B cell (primary cell): Measurements from ENCODE around the gene ABLIM1. TPM values are rescaled to one million over a fixed set of nuclear protein-coding genes. Genes with fewer than 3 reads are reported as not detected.

Experiments
- ATAC-seq: fragments of 200-7000 bp; cut with Tn5 transposase; one replicate; pipeline ENCODE4 v1.10.0; 2021; ENCODE audit warnings: low read depth, mild to moderate bottlenecking, moderate number of reproducible peaks, moderate library complexity
- CTCF ChIA-PET: fragments of 350-600 bp; sonication (Branson Sonifier 250); formaldehyde crosslinking; loops from one replicate; lab custom pipeline; 2021; ENCODE audit warnings: antibody characterized with exemption, inconsistent platforms; lab: Charles Lee
- POLR2A ChIA-PET: fragments of 350-600 bp; sonication (Branson Sonifier 250); formaldehyde crosslinking; loops from one replicate; lab custom pipeline; 2021; ENCODE audit warnings: antibody characterized with exemption; lab: Charles Lee
- DNase-seq: peaks from one replicate; pipeline ENCODE4 v3.0.0; 2013
- H2AFZ ChIP-seq: 2 replicates; pipeline ENCODE4 v1.6.1; 2012; ENCODE audit warnings: mild to moderate bottlenecking, low read depth, low read length; ENCODE audit not compliant: insufficient read depth, poor library complexity, severe bottlenecking
- H3K27ac ChIP-seq, 2 donors: 1 replicate in 1 of 2; 2 replicates in 1 of 2; pipeline ENCODE4 v1.5.1; 2012 to 2013; ENCODE audit warnings: low read length in 2 of 2, mild to moderate bottlenecking in 2 of 2, moderate library complexity in 1 of 2
- H3K27me3 ChIP-seq, 4 experiments: fragments of 200-600 bp in 1 of 4; sonication (generic) in 1 of 4; replicated peaks in 1 of 4; 1 replicate in 2 of 4; 2 replicates in 2 of 4; pipeline versions ENCODE4 v1.6.1 to v1.7.0; 2013 to 2016; ENCODE audit warnings: low read length in 3 of 4, mild to moderate bottlenecking in 2 of 4, mixed read lengths in 1 of 4, moderate library complexity in 1 of 4; ENCODE audit not compliant: insufficient read depth in 4 of 4, control insufficient read depth in 3 of 4; ENCODE audit errors: control extremely low read depth in 1 of 4
- H3K36me3 ChIP-seq, 2 experiments: replicated peaks in 1 of 2; 1 replicate in 1 of 2; 2 replicates in 1 of 2; pipeline versions ENCODE4 v1.6.1 to v1.7.1; 2013; ENCODE audit warnings: low read length in 1 of 2; ENCODE audit not compliant: insufficient read depth in 2 of 2, control insufficient read depth in 1 of 2; ENCODE audit errors: control extremely low read depth in 1 of 2, extremely low read depth in 1 of 2
- H3K4me1 ChIP-seq, 2 donors: fragments of 200-600 bp in 1 of 2; sonication (generic) in 1 of 2; 1 replicate in 1 of 2; 2 replicates in 1 of 2; pipeline versions ENCODE4 v1.5.1 to v1.6.1; 2013 to 2017; ENCODE audit warnings: low read length in 2 of 2; ENCODE audit not compliant: control insufficient read depth in 2 of 2, insufficient read depth in 2 of 2
- H3K4me2 ChIP-seq: replicated peaks from 2 replicates; pipeline ENCODE3; 2012; ENCODE audit warnings: mild to moderate bottlenecking, low read depth, low read length; ENCODE audit not compliant: poor library complexity, severe bottlenecking
- H3K4me3 ChIP-seq, 5 experiments: fragments of 200-600 bp in 1 of 5; sonication (generic) in 1 of 5; 1 replicate in 3 of 5; 2 replicates in 2 of 5; pipeline versions ENCODE4 v1.5.1 to v1.7.0; 2011 to 2016; ENCODE audit warnings: low read length in 4 of 5, mild to moderate bottlenecking in 4 of 5, low read depth in 2 of 5, control low read depth in 1 of 5, moderate library complexity in 1 of 5; ENCODE audit not compliant: insufficient read depth in 1 of 5; ENCODE audit errors: control extremely low read depth in 1 of 5, extremely low read depth in 1 of 5
- H3K79me2 ChIP-seq: fragments of 200-600 bp; sonication (generic); one replicate; pipeline ENCODE4 v1.6.0; 2016; ENCODE audit warnings: low read length; ENCODE audit not compliant: control insufficient read depth, insufficient read depth
- H3K9ac ChIP-seq: fragments of 200-600 bp; sonication (generic); 2 replicates; pipeline ENCODE4 v1.6.1; 2017; ENCODE audit warnings: mild to moderate bottlenecking, low read length, moderate library complexity
- H3K9me3 ChIP-seq, 3 donors: one replicate each; pipeline versions ENCODE4 v1.6.1 to v1.7.1; 2013; ENCODE audit warnings: low read length in 2 of 3; ENCODE audit not compliant: control insufficient read depth in 2 of 3, insufficient read depth in 1 of 3; ENCODE audit errors: control extremely low read depth in 1 of 3
- H4K20me1 ChIP-seq: 2 replicates; pipeline ENCODE4 v1.6.0; 2012; ENCODE audit warnings: mild to moderate bottlenecking, low read length; ENCODE audit not compliant: insufficient read depth, control insufficient read depth, poor library complexity, severe bottlenecking
- H3K27ac Mint-ChIP-seq: one replicate; pipeline ENCODE4 v1.8.0; 2021; ENCODE audit warnings: mixed read lengths
- H3K27me3 Mint-ChIP-seq: one replicate; pipeline ENCODE4 v1.8.0; 2021; ENCODE audit warnings: mixed read lengths
- H3K4me1 Mint-ChIP-seq: one replicate; pipeline ENCODE4 v1.8.0; 2021; ENCODE audit warnings: mixed read lengths
- H3K4me3 Mint-ChIP-seq: one replicate; pipeline ENCODE4 v1.8.0; 2021; ENCODE audit warnings: mixed read lengths
- H3K9me3 Mint-ChIP-seq: one replicate; pipeline ENCODE4 v1.8.0; 2022; ENCODE audit warnings: mixed read lengths; ENCODE audit not compliant: insufficient read depth
- CTCF ChIP-seq: fragments of 200-600 bp; IDR thresholded peaks from one replicate; pipeline ENCODE4 v1.8.0; 2022; ENCODE audit warnings: antibody characterized with exemption, mild to moderate bottlenecking
- EZH2 ChIP-seq: IDR thresholded peaks from 2 replicates; pipeline ENCODE4 v1.6.1; 2012; ENCODE audit warnings: borderline replicate concordance, low read depth, mild to moderate bottlenecking, moderate library complexity, low read length; ENCODE audit not compliant: insufficient read depth, poor library complexity, severe bottlenecking
- WGBS: methylation state at CpG from one replicate; pipeline ENCODE4 v1.1.5; 2013; ENCODE audit warnings: missing lambda C conversion rate; ENCODE audit not compliant: insufficient coverage; 5-methylcytosine and 5-hydroxymethylcytosine counted together
- intact Hi-C: fragments of 100-400 bp; cut with micrococcal nuclease; formaldehyde crosslinking; loops from one replicate; pipeline ENCODE4 v1.10.0; 2022
- polyA plus RNA-seq: library from polyadenylated mRNA; depleted of rRNA; stranded (reverse); fragments of >200 nt; gene quantifications from 2 replicates; pipeline ENCODE4 v1.2.3, GENCODE V29; 2012
- total RNA-seq, 2 donors: library from RNA; stranded (reverse); fragments of 120-200 nt in 1 of 2; gene quantifications; 1 replicate in 1 of 2; 2 replicates in 1 of 2; pipeline versions ENCODE4 v1.2.3 to v1.2.4, GENCODE V29; 2013 to 2022

ABLIM1 gene
- total and polyA plus RNA-seq, 2 donors (not counting 1 experiment from before 2014, with no cell fraction given), result 55.6 to 148 TPM

GRCh38 chr10:114629824-114630730 lies 28.0 kb downstream of the ABLIM1 start:
- WGBS, result no CpG with 5 or more reads among the region's 4 CpGs
- H3K9me3 ChIP-seq, result peaks cover 0 to 2% (median 2%) of the 10 kb centered on the region in 3 donors
- H3K79me2 ChIP-seq, result no peaks in the 10 kb centered on the region
- peaks cover 20 to 21% of the 10 kb centered on the region in 2 donors for H3K4me1 ChIP-seq
- ATAC-seq (no peak), DNase-seq (no peak)
- H3K27me3 Mint-ChIP-seq, result peaks cover 47% of the 10 kb centered on the region
- no peak overlapping the region for H3K4me3 ChIP-seq
- no peak overlapping the region for H3K27ac ChIP-seq
- H3K9me3 Mint-ChIP-seq, result no peaks in the 10 kb centered on the region
- H3K4me2 ChIP-seq, result no peak overlapping the region
- H3K4me3 Mint-ChIP-seq, result no peak overlapping the region
- H3K36me3 ChIP-seq, result no peaks in the 10 kb centered on the region
- TF ChIP-seq EZH2 (no peak), CTCF (no peak)
- H3K4me1 Mint-ChIP-seq, result peaks cover 25% of the 10 kb centered on the region
- H3K27me3 ChIP-seq, result peaks cover 0 to 44% (median 29%) of the 10 kb centered on the region in 4 experiments
- H3K9ac ChIP-seq, result no peak overlapping the region
- no peak overlapping the region for H3K27ac Mint-ChIP-seq
- no peaks in the 10 kb centered on the region for H4K20me1 ChIP-seq
- H2AFZ ChIP-seq, result no peak overlapping the region
- intact Hi-C loops, result no loop called here
- CTCF ChIA-PET, result no interaction called here
- POLR2A ChIA-PET, result no interaction called here
